HEK293 (cell line): ENCODE results near the gene MMP25.

ENCODE experiments used
- FEZF1 ChIP-seq: fragments of 450-650 bp; formaldehyde crosslinking; IDR thresholded peaks from 2 replicates; pipeline ENCODE4 v1.5.1; 2016; ENCODE audit warnings: missing biosample characterization, missing genetic modification characterization
- YY1 ChIP-seq: fragments of 450-650 bp; formaldehyde crosslinking; IDR thresholded peaks from 2 replicates; pipeline ENCODE4 v1.5.1; 2018; ENCODE audit warnings: missing biosample characterization, missing genetic modification characterization
- ZBTB17 ChIP-seq: fragments of 450-650 bp; formaldehyde crosslinking; IDR thresholded peaks from 2 replicates; pipeline ENCODE4 v1.5.1; 2016; ENCODE audit warnings: missing biosample characterization, missing genetic modification characterization
- ZFP69B ChIP-seq: fragments of 450-650 bp; formaldehyde crosslinking; IDR thresholded peaks from 2 replicates; pipeline ENCODE4 v1.5.1; 2016; ENCODE audit warnings: missing biosample characterization, missing genetic modification characterization
- ZNF274 ChIP-seq, 2 experiments: fragments of 200-500 bp in 1 of 2; fragments of 450-650 bp in 1 of 2; sonication (Bioruptor generic) in 1 of 2; formaldehyde crosslinking in 1 of 2; IDR thresholded peaks; 2 replicates each; pipeline versions ENCODE4 v1.5.1 to v1.6.1; 2014 to 2016; ENCODE audit warnings: borderline replicate concordance in 1 of 2, inconsistent platforms in 1 of 2, low read length in 1 of 2, missing biosample characterization in 1 of 2, missing genetic modification characterization in 1 of 2
- ZNF514 ChIP-seq: fragments of 450-650 bp; formaldehyde crosslinking; IDR thresholded peaks from 2 replicates; pipeline ENCODE4 v1.5.1; 2016; ENCODE audit warnings: missing biosample characterization, missing genetic modification characterization
- ZNF555 ChIP-seq: fragments of 450-650 bp; formaldehyde crosslinking; conservative IDR thresholded peaks from 2 replicates; pipeline ENCODE4 v1.5.1; 2017; ENCODE audit warnings: missing biosample characterization, mild to moderate bottlenecking, missing genetic modification characterization, inconsistent platforms
- TF ChIP-seq, protein P1 (sequence below): fragments of 450-650 bp; formaldehyde crosslinking; IDR thresholded peaks from 2 replicates; pipeline ENCODE4 v1.5.1; 2016; ENCODE audit warnings: missing biosample characterization, missing genetic modification characterization
- TF ChIP-seq, protein P2 (sequence below): fragments of 450-650 bp; formaldehyde crosslinking; IDR thresholded peaks from 2 replicates; pipeline ENCODE4 v1.5.1; 2016; ENCODE audit warnings: missing biosample characterization, missing genetic modification characterization
- TF ChIP-seq, protein P3 (sequence below): fragments of 450-650 bp; formaldehyde crosslinking; IDR thresholded peaks from 2 replicates; pipeline ENCODE4 v1.5.1; 2017; ENCODE audit warnings: missing biosample characterization, missing genetic modification characterization
- TF ChIP-seq, protein P4 (sequence below): fragments of 450-650 bp; formaldehyde crosslinking; conservative IDR thresholded peaks from 2 replicates; pipeline ENCODE4 v1.5.1; 2016; ENCODE audit warnings: low read depth, missing biosample characterization, missing genetic modification characterization
- TF ChIP-seq, protein P5 (sequence below): fragments of 450-650 bp; formaldehyde crosslinking; IDR thresholded peaks from 2 replicates; pipeline ENCODE4 v1.5.1; 2016; ENCODE audit warnings: missing biosample characterization, missing genetic modification characterization

DNA sequence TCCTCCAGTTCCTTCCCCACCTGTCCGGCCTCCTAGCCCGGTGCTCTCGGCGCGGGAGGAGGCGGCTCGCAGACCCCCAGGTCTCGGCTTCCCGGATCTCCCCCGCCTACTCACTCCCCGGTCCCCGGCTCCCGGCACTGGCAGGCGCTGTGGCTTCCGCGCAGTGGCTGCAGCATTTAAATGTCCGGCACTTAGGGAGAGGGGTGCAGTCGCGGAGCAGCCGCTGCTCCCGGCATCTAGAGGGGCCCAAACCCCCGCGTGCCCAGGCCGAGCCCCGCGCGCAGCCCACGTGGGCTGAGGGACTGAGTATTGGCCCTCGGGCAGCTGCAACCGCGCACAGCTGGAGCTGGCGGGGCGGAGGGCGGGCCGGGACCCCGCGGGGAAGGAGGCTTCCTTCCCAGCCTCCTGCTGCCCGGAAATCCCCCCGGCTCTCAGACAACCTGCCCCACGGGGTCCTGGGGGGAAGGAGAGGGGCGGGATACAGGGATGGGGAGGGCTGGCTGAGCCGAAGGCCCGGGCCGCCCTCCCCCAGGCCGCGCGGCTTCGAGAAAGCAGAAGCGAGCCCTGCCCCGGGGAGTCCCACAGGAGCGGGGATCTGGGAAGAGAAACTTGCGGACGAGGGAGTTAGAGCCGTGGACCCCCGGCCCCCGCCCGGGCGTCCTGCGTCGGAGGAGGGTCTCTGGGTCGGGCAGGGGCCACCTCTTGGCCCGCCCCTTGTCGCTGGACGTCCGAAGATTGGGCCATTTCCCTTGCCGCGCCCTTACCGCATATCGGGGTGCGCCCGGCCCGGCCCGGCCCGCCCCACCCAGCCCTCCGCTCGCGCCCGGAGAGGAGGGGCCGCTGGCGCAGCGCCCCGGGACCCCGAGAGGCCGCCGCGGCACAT is at the start of gene MMP25:
- TF ChIP-seq ZBTB17 (tag by site-specific recombination) (no peak), ZNF514 (tag by site-specific recombination) (no peak), ZNF555 (tag by site-specific recombination) (no peak), FEZF1 (tag by site-specific recombination) (no peak), ZNF274 (IDR thresholded peaks at IDR 0.05; ENCODE audit: low read length) (no peak), ZNF274 (tag by site-specific recombination; IDR thresholded peaks at IDR 0.05; ENCODE audit: borderline replicate concordance) (no peak), ZFP69B (tag by site-specific recombination) (no peak), YY1 (tag by site-specific recombination) (no peak)
- TF ChIP-seq, protein P1, sequence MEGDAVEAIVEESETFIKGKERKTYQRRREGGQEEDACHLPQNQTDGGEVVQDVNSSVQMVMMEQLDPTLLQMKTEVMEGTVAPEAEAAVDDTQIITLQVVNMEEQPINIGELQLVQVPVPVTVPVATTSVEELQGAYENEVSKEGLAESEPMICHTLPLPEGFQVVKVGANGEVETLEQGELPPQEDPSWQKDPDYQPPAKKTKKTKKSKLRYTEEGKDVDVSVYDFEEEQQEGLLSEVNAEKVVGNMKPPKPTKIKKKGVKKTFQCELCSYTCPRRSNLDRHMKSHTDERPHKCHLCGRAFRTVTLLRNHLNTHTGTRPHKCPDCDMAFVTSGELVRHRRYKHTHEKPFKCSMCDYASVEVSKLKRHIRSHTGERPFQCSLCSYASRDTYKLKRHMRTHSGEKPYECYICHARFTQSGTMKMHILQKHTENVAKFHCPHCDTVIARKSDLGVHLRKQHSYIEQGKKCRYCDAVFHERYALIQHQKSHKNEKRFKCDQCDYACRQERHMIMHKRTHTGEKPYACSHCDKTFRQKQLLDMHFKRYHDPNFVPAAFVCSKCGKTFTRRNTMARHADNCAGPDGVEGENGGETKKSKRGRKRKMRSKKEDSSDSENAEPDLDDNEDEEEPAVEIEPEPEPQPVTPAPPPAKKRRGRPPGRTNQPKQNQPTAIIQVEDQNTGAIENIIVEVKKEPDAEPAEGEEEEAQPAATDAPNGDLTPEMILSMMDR (tag by site-specific recombination), result no peak
- TF ChIP-seq, protein P2, sequence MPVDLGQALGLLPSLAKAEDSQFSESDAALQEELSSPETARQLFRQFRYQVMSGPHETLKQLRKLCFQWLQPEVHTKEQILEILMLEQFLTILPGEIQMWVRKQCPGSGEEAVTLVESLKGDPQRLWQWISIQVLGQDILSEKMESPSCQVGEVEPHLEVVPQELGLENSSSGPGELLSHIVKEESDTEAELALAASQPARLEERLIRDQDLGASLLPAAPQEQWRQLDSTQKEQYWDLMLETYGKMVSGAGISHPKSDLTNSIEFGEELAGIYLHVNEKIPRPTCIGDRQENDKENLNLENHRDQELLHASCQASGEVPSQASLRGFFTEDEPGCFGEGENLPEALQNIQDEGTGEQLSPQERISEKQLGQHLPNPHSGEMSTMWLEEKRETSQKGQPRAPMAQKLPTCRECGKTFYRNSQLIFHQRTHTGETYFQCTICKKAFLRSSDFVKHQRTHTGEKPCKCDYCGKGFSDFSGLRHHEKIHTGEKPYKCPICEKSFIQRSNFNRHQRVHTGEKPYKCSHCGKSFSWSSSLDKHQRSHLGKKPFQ, result no peak
- TF ChIP-seq, protein P3, sequence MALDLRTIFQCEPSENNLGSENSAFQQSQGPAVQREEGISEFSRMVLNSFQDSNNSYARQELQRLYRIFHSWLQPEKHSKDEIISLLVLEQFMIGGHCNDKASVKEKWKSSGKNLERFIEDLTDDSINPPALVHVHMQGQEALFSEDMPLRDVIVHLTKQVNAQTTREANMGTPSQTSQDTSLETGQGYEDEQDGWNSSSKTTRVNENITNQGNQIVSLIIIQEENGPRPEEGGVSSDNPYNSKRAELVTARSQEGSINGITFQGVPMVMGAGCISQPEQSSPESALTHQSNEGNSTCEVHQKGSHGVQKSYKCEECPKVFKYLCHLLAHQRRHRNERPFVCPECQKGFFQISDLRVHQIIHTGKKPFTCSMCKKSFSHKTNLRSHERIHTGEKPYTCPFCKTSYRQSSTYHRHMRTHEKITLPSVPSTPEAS (tag by site-specific recombination), result no peak
- TF ChIP-seq, protein P4, sequence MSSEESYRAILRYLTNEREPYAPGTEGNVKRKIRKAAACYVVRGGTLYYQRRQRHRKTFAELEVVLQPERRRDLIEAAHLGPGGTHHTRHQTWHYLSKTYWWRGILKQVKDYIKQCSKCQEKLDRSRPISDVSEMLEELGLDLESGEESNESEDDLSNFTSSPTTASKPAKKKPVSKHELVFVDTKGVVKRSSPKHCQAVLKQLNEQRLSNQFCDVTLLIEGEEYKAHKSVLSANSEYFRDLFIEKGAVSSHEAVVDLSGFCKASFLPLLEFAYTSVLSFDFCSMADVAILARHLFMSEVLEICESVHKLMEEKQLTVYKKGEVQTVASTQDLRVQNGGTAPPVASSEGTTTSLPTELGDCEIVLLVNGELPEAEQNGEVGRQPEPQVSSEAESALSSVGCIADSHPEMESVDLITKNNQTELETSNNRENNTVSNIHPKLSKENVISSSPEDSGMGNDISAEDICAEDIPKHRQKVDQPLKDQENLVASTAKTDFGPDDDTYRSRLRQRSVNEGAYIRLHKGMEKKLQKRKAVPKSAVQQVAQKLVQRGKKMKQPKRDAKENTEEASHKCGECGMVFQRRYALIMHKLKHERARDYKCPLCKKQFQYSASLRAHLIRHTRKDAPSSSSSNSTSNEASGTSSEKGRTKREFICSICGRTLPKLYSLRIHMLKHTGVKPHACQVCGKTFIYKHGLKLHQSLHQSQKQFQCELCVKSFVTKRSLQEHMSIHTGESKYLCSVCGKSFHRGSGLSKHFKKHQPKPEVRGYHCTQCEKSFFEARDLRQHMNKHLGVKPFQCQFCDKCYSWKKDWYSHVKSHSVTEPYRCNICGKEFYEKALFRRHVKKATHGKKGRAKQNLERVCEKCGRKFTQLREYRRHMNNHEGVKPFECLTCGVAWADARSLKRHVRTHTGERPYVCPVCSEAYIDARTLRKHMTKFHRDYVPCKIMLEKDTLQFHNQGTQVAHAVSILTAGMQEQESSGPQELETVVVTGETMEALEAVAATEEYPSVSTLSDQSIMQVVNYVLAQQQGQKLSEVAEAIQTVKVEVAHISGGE (tag by site-specific recombination), result 0 out of 2 replicates have a peak, but pooled peaks have one; percentile 37
- TF ChIP-seq, protein P5, sequence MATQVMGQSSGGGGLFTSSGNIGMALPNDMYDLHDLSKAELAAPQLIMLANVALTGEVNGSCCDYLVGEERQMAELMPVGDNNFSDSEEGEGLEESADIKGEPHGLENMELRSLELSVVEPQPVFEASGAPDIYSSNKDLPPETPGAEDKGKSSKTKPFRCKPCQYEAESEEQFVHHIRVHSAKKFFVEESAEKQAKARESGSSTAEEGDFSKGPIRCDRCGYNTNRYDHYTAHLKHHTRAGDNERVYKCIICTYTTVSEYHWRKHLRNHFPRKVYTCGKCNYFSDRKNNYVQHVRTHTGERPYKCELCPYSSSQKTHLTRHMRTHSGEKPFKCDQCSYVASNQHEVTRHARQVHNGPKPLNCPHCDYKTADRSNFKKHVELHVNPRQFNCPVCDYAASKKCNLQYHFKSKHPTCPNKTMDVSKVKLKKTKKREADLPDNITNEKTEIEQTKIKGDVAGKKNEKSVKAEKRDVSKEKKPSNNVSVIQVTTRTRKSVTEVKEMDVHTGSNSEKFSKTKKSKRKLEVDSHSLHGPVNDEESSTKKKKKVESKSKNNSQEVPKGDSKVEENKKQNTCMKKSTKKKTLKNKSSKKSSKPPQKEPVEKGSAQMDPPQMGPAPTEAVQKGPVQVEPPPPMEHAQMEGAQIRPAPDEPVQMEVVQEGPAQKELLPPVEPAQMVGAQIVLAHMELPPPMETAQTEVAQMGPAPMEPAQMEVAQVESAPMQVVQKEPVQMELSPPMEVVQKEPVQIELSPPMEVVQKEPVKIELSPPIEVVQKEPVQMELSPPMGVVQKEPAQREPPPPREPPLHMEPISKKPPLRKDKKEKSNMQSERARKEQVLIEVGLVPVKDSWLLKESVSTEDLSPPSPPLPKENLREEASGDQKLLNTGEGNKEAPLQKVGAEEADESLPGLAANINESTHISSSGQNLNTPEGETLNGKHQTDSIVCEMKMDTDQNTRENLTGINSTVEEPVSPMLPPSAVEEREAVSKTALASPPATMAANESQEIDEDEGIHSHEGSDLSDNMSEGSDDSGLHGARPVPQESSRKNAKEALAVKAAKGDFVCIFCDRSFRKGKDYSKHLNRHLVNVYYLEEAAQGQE, result no peak
